Common myeloid progenitor, CD34-positive (primary cell): ENCODE results near the gene LASP1.
A peak's percentile ranks its signal among the peaks of the same experiment; 100 is the strongest.

Experiments used
- CTCF ChIA-PET: fragments of 350-600 bp; sonication (Branson Sonifier 250); formaldehyde crosslinking; loops from one replicate; lab custom pipeline; 2021; ENCODE audit warnings: antibody characterized with exemption; lab: Charles Lee
- POLR2A ChIA-PET: fragments of 350-600 bp; sonication (Branson Sonifier 250); formaldehyde crosslinking; loops from one replicate; lab custom pipeline; 2021; ENCODE audit warnings: antibody characterized with exemption; lab: Charles Lee
- DNase-seq, 3 donors: peaks; one replicate each; pipeline versions ENCODE4 v3.0.0 to v3.0.0-alpha.2; 2013
- H3K27ac ChIP-seq, 2 experiments: 1 replicate in 1 of 2; 2 replicates in 1 of 2; pipeline ENCODE4 v1.7.0; 2013; ENCODE audit warnings: inconsistent platforms in 2 of 2, low read length in 2 of 2, mild to moderate bottlenecking in 2 of 2, low read depth in 1 of 2, moderate library complexity in 1 of 2; ENCODE audit not compliant: severe bottlenecking in 2 of 2, insufficient read depth in 1 of 2, poor library complexity in 1 of 2
- H3K27me3 ChIP-seq, 5 experiments: replicated peaks in 2 of 5; 1 replicate in 3 of 5; 2 replicates in 2 of 5; pipeline versions ENCODE4 v1.6.1 to v1.7.0; 2013; ENCODE audit warnings: low read length in 4 of 5, mild to moderate bottlenecking in 2 of 5, moderate library complexity in 2 of 5, inconsistent platforms in 1 of 5; ENCODE audit not compliant: insufficient read depth in 5 of 5, control insufficient read depth in 4 of 5
- H3K36me3 ChIP-seq, 4 experiments: 1 replicate in 2 of 4; 2 replicates in 2 of 4; pipeline versions ENCODE4 v1.6.1 to v1.7.0; 2013; ENCODE audit warnings: low read length in 3 of 4, control low read depth in 1 of 4, mild to moderate bottlenecking in 1 of 4; ENCODE audit not compliant: control insufficient read depth in 4 of 4, insufficient read depth in 4 of 4
- H3K4me1 ChIP-seq, 4 experiments: 1 replicate in 3 of 4; 2 replicates in 1 of 4; pipeline versions ENCODE4 v1.6.1 to v1.7.1; 2013; ENCODE audit warnings: low read length in 3 of 4, mild to moderate bottlenecking in 3 of 4, control low read depth in 1 of 4, inconsistent platforms in 1 of 4, moderate library complexity in 1 of 4; ENCODE audit not compliant: control insufficient read depth in 4 of 4, insufficient read depth in 4 of 4; ENCODE audit errors: control extremely low read depth in 1 of 4
- H3K4me3 ChIP-seq, 7 experiments: 1 replicate in 4 of 7; 2 replicates in 3 of 7; pipeline versions ENCODE4 v1.5.1 to v1.7.0; 2013; ENCODE audit warnings: mild to moderate bottlenecking in 7 of 7, low read length in 6 of 7, moderate library complexity in 6 of 7, inconsistent platforms in 2 of 7, low read depth in 2 of 7, control low read depth in 1 of 7; ENCODE audit not compliant: insufficient read depth in 4 of 7, control insufficient read depth in 1 of 7; ENCODE audit errors: extremely low read depth in 1 of 7
- H3K9me3 ChIP-seq, 5 experiments: 1 replicate in 4 of 5; 2 replicates in 1 of 5; pipeline versions ENCODE4 v1.6.1 to v1.7.1; 2013; ENCODE audit warnings: low read length in 4 of 5, mild to moderate bottlenecking in 2 of 5, inconsistent platforms in 1 of 5, low read depth in 1 of 5, moderate library complexity in 1 of 5; ENCODE audit not compliant: control insufficient read depth in 4 of 5, insufficient read depth in 2 of 5; ENCODE audit errors: control extremely low read depth in 1 of 5
- WGBS: methylation state at CpG from one replicate; pipeline ENCODE4 v1.1.5; 2013; ENCODE audit not compliant: insufficient coverage; 5-methylcytosine and 5-hydroxymethylcytosine counted together

Gene LASP1

DNA sequence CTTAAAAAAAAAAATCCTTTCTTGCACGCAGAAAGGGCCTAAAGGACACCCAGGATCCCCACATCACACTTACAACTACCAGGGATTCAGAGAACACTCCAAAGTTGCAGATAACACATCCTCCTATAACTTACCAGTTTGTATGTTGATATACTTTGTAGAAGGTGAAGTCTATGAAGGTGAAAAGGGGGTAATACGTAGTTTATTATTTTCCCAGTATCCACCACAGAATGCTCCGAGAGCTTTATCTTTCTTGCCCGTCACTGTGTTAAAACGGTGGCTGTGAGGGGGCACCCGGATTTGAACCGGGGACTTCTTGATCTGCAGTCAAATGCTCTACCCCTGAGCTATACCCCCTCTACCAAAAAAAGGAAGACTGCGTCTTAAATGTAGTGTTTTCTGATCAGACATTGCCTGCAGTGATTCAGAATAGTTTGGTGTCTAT, 8.4 kb upstream of the LASP1 start:
- ChIA-PET CTCF (interaction anchor here (1.2 kb wide), 1 partner anchor 39 kb away, joined by 3 read pairs; no protein-coding TSS in a partner anchor), POLR2A (no interaction called here)
- H3K27ac ChIP-seq, result no peak overlapping the region
- no peak overlapping the region for H3K4me3 ChIP-seq
- H3K9me3 ChIP-seq, result no peaks in the 10 kb centered on the region
- H3K27me3 ChIP-seq, result no peaks in the 10 kb centered on the region
- H3K36me3 ChIP-seq, result no peaks in the 10 kb centered on the region
- peak in 2 of 3 donors; percentile 78 to 84 for DNase-seq
- no peaks in the 10 kb centered on the region for H3K4me1 ChIP-seq
- 0% methylated on average over 4 of the region's 8 CpGs for WGBS

DNA sequence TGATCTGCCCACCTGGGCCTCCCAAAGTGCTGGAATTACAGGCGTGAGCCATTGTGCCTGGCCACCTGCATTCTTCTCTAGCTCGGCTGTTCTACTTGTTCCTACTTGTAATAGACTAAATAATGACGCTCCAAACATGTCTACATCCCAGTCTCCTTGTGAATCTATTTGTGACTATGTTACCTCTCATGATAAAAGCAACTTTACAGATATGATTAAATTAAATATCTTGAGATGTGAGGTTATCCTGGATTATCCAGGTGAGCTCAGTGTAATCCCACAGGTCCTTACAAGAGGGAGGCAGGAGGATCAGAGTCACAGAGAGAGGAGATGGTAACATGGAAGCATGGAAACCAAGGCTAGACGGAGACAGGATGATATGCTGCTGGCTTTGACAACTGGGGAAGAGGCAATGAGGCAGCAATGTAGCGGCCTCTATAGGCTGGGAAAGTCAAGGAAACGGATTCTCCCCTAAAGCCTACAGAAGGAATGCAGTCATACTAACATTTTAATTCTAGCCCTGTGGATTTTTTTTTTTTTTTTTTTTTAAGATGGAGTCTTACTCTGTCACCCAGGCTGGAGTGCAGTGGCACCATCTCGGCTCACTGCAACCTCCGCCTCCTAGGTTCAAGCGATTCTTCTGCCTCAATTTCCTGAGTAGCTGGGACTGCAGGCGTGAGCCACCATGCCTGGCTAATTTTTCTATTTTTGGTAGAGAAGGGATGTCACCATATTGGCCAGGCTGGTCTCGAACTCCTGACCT, 5.0 kb upstream of the LASP1 start:
- POLR2A ChIA-PET, result no interaction called here

DNA sequence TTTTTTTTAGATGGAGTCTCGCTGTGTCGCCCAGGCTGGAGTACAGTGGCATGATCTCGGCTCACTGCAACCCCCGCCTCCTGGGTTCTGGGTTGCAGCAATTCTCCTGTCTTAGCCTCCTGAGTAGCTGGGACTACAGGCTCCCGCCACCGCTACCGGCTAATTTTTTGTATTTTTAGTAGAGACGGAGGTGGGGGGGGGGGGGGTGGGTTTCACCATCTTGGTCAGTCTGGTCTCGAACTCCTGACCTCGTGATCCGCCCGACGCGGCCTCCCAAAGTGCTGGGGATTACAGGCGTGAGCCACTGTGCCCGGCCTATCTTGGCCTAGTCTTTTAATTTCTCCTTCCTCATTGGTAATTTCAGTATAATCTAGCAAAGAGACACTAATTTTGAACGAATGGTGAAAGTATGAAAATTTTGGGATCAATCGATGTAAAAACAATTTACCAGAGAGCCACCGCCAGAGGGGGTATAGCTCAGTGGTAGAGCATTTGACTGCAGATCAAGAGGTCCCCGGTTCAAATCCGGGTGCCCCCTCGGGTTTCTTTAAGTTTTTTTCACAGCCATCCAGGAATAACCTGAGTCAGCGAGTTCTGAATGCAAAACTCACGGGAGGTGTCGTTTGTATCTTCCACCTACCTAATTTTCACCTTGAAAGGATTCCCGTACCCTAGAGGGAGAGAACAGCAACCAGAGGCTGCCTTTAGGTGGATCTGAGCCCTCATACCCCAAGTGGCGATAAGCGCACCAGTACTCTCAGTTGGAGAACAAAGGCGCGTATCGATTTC, 2.5 kb upstream of the LASP1 start:
- peak; percentile 69 to 85 (median 84) for DNase-seq
- POLR2A ChIA-PET, result interaction anchor here (0.9 to 4.1 kb wide), 4 partner anchors 13 to 68 kb away, joined by 3 to 22 read pairs (median 3); partner anchors contain the start of gene RPL23
- peaks cover 8 to 34% (median 26%) of the 10 kb centered on the region in 4 experiments for H3K4me1 ChIP-seq
- H3K36me3 ChIP-seq, result no peaks in the 10 kb centered on the region
- H3K9me3 ChIP-seq, result no peaks in the 10 kb centered on the region
- H3K4me3 ChIP-seq, result peak overlapping the region; percentile 50 to 99 (median 96)
- peak overlapping the region in 1 of 2 experiments; percentile 46 for H3K27ac ChIP-seq
- H3K27me3 ChIP-seq, result no peaks in the 10 kb centered on the region
- CTCF ChIA-PET, result interaction anchor here (1.0 to 1.4 kb wide), 5 partner anchors 11 to 307 kb away, joined by 3 to 6 read pairs (median 4); no protein-coding TSS in a partner anchor
- WGBS, result 4% methylated on average over 12 of the region's 31 CpGs

More for the DNA sequence above, 5.0 kb upstream of the LASP1 start:
- CTCF ChIA-PET, result no interaction called here
- Histone ChIP-seq H3K27me3 (no peaks in the 10 kb centered on the region), H3K27ac (no peak overlapping the region), H3K9me3 (no peaks in the 10 kb centered on the region), H3K4me3 (no peak overlapping the region), H3K4me1 (peaks cover 4 to 17% (median 11%) of the 10 kb centered on the region in 4 experiments), H3K36me3 (no peaks in the 10 kb centered on the region)
- WGBS, result 83% methylated on average over 5 of the region's 11 CpGs
- no peak for DNase-seq

DNA sequence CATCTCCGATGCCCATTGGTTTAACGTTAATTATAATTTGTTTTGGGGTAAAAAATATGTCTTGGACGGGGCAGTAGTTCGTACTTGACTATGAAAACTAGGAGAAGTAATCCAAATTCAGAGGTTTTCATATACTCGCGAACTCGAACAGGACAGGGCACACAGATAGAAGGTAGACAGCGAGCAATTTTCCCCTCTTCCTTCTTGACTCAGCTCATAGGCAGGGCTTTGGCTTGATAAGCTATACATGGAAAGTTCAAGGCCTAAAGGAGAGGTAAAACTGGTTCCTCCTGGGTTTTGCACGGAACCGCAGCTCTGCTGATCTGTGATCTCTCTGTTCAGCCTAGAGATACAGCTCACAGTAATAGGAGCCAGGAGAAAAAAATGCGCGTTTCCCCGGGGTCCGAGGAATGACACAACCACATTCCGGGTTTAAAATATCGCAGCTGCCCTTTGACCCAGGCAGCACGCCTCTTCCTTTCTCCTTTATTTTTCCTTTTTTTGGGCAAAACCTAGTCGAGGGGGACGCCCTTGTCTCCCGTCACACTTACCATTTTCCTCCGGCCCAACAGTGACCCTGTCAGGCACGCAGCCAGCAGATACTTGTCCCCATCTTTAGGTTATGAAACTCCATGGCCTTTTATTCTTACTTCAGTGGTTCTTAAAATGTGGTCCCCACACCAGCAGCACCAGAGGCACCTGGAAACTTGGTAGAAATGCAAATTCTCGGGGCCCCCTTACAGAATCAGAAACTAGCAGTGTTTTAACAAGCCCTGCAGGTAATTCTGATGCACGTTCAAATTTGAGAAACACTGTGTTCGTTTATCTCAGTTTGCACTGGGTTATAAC, 1.7 kb upstream of the LASP1 start:
- peak overlapping the region; percentile 50 to 99 (median 96) for H3K4me3 ChIP-seq
- POLR2A ChIA-PET, result interaction anchor here (0.7 to 4.1 kb wide), 8 partner anchors 14 to 285 kb away, joined by 3 to 22 read pairs (median 3); partner anchors contain the start of gene RPL23

DNA sequence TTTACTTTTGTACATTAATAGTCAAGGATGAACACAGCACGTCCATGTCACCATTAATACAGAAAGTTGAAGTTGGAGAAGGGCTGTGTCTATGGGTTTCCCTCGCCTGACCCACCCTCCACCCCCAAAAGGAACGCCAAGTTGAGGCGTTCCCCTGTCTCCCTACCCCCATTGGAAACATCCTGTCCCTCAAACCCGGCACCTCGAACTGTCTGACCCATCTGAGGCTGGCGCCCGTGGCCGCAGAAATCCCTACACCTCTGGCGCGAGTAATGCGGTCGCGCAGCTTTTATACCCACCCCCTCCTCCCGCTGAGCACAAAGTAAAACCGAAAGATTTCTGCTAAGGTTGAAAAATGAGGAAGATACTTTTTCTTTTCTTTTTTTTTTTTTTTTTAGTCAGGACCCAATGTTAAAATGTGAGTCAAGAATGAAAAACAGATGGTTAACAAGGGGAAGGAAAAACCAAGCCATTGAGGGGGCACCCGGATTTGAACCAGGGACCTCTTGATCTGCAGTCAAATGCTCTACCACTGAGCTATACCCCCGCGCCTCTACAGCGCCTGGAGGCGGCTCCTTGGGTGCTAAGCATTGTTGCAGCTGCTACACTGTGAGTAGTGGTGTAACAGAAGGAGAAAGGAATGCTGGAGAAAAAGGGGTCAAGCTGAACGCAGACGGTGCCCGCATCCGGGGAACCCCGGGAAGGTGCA, 887 bp upstream of the LASP1 start:
- H3K9me3 ChIP-seq, result no peaks in the 10 kb centered on the region
- H3K27me3 ChIP-seq, result no peaks in the 10 kb centered on the region
- H3K4me3 ChIP-seq, result peak overlapping the region; percentile 88 to 99 (median 96)
- peak overlapping the region in 1 of 2 experiments; percentile 87 for H3K27ac ChIP-seq
- CTCF ChIA-PET, result interaction anchor here (0.6 to 1.5 kb wide), 9 partner anchors 12 to 305 kb away, joined by 3 to 6 read pairs (median 4); partner anchors contain the start of gene RPL23
- POLR2A ChIA-PET, result interaction anchor here (0.7 to 4.1 kb wide), 11 partner anchors 15 to 704 kb away, joined by 3 to 22 read pairs (median 4); partner anchors contain the start of gene RPL23
- peaks cover 8 to 49% (median 37%) of the 10 kb centered on the region in 4 experiments for H3K4me1 ChIP-seq
- H3K36me3 ChIP-seq, result peaks cover 0 to 9% (median 2%) of the 10 kb centered on the region in 4 experiments
- 0% methylated on average over 16 of the region's 26 CpGs for WGBS
- DNase-seq, result peak; percentile 88 to 95 (median 94)

More for the DNA sequence above, 1.7 kb upstream of the LASP1 start:
- DNase-seq, result peak in 2 of 3 donors; percentile 42 to 49
- Histone ChIP-seq H3K27ac (peak overlapping the region; percentile 46 to 87), H3K4me1 (peaks cover 8 to 42% (median 33%) of the 10 kb centered on the region in 4 experiments), H3K36me3 (peaks cover 0 to 2% (median under 1%) of the 10 kb centered on the region in 4 experiments), H3K27me3 (no peaks in the 10 kb centered on the region), H3K9me3 (no peaks in the 10 kb centered on the region)
- CTCF ChIA-PET, result interaction anchor here (1.0 to 1.4 kb wide), 4 partner anchors 12 to 306 kb away, joined by 3 to 6 read pairs (median 4); no protein-coding TSS in a partner anchor
- WGBS, result 5% methylated on average over 23 of the region's 25 CpGs
